NK-92 treated with Interleukin-12 subunit alpha and Interleukin-12 subunit beta, amount 100 ng/mL, for 24 hours (cell line): Measurements from ENCODE around the gene NFATC1.

Source experiments
- DNase-seq: peaks from one replicate; lab custom pipeline; 2025; lab: John Stamatoyannopoulos, UW

Gene NFATC1

GRCh38 chr18:79440316-79441110 lies 44.8 kb downstream of the NFATC1 start:
- no peak for DNase-seq

- DNase-seq = no peak
These were observed 45.7 kb downstream of the NFATC1 start for GRCh38 chr18:79441420-79441819.

- DNase-seq = no peak
These were observed 46.9 kb downstream of the NFATC1 start for GRCh38 chr18:79442508-79443221.

GRCh38 chr18:79445221-79445620 lies 49.5 kb downstream of the NFATC1 start:
- DNase-seq = no peak

GRCh38 chr18:79445696-79446561 lies 50.2 kb downstream of the NFATC1 start:
- no peak for DNase-seq

- no peak for DNase-seq
These were observed 51.2 kb downstream of the NFATC1 start for GRCh38 chr18:79446931-79447330.

GRCh38 chr18:79447703-79448367 lies 52.1 kb downstream of the NFATC1 start:
- DNase-seq = no peak

- no peak for DNase-seq
These were observed 52.9 kb downstream of the NFATC1 start for GRCh38 chr18:79448621-79449020.

GRCh38 chr18:79449551-79450288 lies 54.0 kb downstream of the NFATC1 start:
- no peak for DNase-seq

GRCh38 chr18:79450289-79451080 lies 54.8 kb downstream of the NFATC1 start:
- no peak for DNase-seq

GRCh38 chr18:79451237-79452125 lies 55.8 kb downstream of the NFATC1 start:
- DNase-seq = no peak

- DNase-seq = no peak
These were observed 56.7 kb downstream of the NFATC1 start for GRCh38 chr18:79452190-79452990.

GRCh38 chr18:79452991-79453645 lies 57.4 kb downstream of the NFATC1 start:
- DNase-seq = no peak

- no peak for DNase-seq
These were observed 58.3 kb downstream of the NFATC1 start for GRCh38 chr18:79453816-79454735.

GRCh38 chr18:79455261-79455660 lies 59.5 kb downstream of the NFATC1 start:
- no peak for DNase-seq

- no peak for DNase-seq
These were observed 60.6 kb downstream of the NFATC1 start for GRCh38 chr18:79456105-79456980.
